ENCODE results near the gene FCF1. TPM values are rescaled to one million over a fixed set of nuclear protein-coding genes. Genes with fewer than 3 reads are reported as not detected.

FCF1 gene
- total and polyA plus RNA-seq, 2 of the 13 experiments (the other 11 are each of a cell fraction or from before 2014, with no cell fraction given) = 31.0 to 44.4 TPM

DNA sequence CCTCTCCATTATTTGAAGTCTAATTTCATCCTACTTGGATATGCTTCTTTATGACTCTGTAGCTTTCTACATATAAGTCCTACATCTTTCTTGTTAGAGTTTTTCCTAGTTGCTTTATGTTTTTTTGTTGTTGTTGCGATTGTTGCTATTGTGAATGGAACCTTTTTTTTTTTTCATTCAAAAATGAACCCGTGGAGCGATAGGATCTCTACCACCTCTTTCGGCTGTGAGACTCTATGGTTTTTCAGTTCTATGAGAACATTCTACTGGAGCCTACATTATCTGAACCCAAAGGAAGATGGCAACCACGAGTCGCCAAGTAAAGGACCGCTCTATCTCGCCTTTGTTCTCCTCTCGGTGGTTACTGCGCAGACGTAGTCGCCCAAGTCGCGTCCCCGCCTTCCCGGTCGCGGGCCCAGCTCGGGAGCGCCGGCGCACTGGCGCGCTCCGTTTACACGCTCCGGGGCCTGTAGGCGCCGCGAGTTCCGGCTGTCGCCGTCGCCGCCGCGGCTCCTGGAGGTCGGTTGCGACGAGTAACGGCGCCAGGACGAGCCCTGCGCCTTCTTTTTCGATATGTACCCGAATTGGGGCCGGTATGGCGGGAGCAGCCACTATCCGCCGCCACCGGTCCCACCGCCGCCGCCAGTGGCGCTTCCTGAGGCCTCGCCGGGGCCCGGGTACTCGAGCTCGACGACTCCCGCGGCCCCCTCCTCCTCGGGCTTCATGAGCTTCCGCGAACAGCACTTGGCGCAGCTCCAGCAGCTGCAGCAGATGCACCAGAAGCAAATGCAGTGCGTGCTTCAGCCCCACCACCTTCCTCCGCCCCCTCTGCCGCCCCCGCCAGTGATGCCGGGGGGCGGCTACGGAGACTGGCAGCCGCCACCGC, 50.2 kb downstream of the FCF1 start, which contains the start of gene YLPM1 (continued):
- TF ChIP-seq THAP11 (CRISPR knock-in tag; IDR thresholded peaks at IDR 0.05) (peak; percentile 89), IRX3 (CRISPR knock-in tag; IDR thresholded peaks at IDR 0.05; ENCODE audit: borderline replicate concordance, low read depth) (0 out of 2 replicates have a peak, but pooled peaks have one; percentile 60), XRCC5 (optimal IDR thresholded peaks at IDR 0.05; ENCODE audit: low read length) (peak; percentile 66), ZKSCAN8 (CRISPR knock-in tag; IDR thresholded peaks at IDR 0.05; ENCODE audit: borderline replicate concordance) (no peak), ZNF749 (CRISPR knock-in tag; IDR thresholded peaks at IDR 0.05; ENCODE audit: borderline replicate concordance) (no peak; the same call in 1 of the 2 replicates), MATR3 (CRISPR knock-in tag; IDR thresholded peaks at IDR 0.05) (no peak), FLYWCH1 (CRISPR knock-in tag; IDR thresholded peaks at IDR 0.05) (no peak), RFX1 (IDR thresholded peaks at IDR 0.05) (no peak), MTA3 (CRISPR knock-in tag; IDR thresholded peaks at IDR 0.05) (no peak), ZNF205 (CRISPR knock-in tag; IDR thresholded peaks at IDR 0.05) (peak; percentile 46; the same call in 1 of the 2 replicates), ZSCAN30 (CRISPR knock-in tag; IDR thresholded peaks at IDR 0.05) (no peak), SMARCE1 (IDR thresholded peaks at IDR 0.05; ENCODE audit: borderline replicate concordance) (no peak), TEAD2 (CRISPR knock-in tag; IDR thresholded peaks at IDR 0.05) (peak; percentile 49; the same call in 1 of the 2 replicates), DNMT1 (CRISPR knock-in tag; IDR thresholded peaks at IDR 0.05) (peak; percentile 68; the same call in 1 of the 2 replicates)
- TF ChIP-seq, protein P1, sequence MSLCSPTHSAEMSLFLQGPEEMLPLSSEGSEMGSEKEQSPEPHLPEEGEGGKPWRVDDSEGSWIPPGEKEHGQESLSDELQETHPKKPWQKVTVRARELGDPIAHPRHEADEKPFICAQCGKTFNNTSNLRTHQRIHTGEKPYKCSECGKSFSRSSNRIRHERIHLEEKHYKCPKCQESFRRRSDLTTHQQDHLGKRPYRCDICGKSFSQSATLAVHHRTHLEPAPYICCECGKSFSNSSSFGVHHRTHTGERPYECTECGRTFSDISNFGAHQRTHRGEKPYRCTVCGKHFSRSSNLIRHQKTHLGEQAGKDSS (CRISPR knock-in tag; IDR thresholded peaks at IDR 0.05; ENCODE audit: borderline replicate concordance, low read depth) = peak; percentile 52; the same call in 1 of the 2 replicates
- TF ChIP-seq, protein P2, sequence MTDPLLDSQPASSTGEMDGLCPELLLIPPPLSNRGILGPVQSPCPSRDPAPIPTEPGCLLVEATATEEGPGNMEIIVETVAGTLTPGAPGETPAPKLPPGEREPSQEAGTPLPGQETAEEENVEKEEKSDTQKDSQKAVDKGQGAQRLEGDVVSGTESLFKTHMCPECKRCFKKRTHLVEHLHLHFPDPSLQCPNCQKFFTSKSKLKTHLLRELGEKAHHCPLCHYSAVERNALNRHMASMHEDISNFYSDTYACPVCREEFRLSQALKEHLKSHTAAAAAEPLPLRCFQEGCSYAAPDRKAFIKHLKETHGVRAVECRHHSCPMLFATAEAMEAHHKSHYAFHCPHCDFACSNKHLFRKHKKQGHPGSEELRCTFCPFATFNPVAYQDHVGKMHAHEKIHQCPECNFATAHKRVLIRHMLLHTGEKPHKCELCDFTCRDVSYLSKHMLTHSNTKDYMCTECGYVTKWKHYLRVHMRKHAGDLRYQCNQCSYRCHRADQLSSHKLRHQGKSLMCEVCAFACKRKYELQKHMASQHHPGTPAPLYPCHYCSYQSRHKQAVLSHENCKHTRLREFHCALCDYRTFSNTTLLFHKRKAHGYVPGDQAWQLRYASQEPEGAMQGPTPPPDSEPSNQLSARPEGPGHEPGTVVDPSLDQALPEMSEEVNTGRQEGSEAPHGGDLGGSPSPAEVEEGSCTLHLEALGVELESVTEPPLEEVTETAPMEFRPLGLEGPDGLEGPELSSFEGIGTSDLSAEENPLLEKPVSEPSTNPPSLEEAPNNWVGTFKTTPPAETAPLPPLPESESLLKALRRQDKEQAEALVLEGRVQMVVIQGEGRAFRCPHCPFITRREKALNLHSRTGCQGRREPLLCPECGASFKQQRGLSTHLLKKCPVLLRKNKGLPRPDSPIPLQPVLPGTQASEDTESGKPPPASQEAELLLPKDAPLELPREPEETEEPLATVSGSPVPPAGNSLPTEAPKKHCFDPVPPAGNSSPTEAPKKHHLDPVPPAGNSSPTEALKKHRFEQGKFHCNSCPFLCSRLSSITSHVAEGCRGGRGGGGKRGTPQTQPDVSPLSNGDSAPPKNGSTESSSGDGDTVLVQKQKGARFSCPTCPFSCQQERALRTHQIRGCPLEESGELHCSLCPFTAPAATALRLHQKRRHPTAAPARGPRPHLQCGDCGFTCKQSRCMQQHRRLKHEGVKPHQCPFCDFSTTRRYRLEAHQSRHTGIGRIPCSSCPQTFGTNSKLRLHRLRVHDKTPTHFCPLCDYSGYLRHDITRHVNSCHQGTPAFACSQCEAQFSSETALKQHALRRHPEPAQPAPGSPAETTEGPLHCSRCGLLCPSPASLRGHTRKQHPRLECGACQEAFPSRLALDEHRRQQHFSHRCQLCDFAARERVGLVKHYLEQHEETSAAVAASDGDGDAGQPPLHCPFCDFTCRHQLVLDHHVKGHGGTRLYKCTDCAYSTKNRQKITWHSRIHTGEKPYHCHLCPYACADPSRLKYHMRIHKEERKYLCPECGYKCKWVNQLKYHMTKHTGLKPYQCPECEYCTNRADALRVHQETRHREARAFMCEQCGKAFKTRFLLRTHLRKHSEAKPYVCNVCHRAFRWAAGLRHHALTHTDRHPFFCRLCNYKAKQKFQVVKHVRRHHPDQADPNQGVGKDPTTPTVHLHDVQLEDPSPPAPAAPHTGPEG (CRISPR knock-in tag; IDR thresholded peaks at IDR 0.05) = peak; percentile 78
- TF ChIP-seq, protein P3, sequence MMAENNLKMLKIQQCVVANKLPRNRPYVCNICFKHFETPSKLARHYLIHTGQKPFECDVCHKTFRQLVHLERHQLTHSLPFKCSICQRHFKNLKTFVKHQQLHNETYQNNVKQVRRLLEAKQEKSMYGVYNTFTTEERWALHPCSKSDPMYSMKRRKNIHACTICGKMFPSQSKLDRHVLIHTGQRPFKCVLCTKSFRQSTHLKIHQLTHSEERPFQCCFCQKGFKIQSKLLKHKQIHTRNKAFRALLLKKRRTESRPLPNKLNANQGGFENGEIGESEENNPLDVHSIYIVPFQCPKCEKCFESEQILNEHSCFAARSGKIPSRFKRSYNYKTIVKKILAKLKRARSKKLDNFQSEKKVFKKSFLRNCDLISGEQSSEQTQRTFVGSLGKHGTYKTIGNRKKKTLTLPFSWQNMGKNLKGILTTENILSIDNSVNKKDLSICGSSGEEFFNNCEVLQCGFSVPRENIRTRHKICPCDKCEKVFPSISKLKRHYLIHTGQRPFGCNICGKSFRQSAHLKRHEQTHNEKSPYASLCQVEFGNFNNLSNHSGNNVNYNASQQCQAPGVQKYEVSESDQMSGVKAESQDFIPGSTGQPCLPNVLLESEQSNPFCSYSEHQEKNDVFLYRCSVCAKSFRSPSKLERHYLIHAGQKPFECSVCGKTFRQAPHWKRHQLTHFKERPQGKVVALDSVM (CRISPR knock-in tag; IDR thresholded peaks at IDR 0.05) = no peak
- TF ChIP-seq, protein P4, sequence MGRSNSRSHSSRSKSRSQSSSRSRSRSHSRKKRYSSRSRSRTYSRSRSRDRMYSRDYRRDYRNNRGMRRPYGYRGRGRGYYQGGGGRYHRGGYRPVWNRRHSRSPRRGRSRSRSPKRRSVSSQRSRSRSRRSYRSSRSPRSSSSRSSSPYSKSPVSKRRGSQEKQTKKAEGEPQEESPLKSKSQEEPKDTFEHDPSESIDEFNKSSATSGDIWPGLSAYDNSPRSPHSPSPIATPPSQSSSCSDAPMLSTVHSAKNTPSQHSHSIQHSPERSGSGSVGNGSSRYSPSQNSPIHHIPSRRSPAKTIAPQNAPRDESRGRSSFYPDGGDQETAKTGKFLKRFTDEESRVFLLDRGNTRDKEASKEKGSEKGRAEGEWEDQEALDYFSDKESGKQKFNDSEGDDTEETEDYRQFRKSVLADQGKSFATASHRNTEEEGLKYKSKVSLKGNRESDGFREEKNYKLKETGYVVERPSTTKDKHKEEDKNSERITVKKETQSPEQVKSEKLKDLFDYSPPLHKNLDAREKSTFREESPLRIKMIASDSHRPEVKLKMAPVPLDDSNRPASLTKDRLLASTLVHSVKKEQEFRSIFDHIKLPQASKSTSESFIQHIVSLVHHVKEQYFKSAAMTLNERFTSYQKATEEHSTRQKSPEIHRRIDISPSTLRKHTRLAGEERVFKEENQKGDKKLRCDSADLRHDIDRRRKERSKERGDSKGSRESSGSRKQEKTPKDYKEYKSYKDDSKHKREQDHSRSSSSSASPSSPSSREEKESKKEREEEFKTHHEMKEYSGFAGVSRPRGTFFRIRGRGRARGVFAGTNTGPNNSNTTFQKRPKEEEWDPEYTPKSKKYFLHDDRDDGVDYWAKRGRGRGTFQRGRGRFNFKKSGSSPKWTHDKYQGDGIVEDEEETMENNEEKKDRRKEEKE (IDR thresholded peaks at IDR 0.05) = no peak
